ENCODE results near the gene ELOVL3.

- TF ChIP-seq CTCF (conservative IDR thresholded peaks at IDR 0.05 in 1 of 2, IDR thresholded peaks at IDR 0.05 in 1 of 2; ENCODE audit: extremely low read depth in 1 of 2, insufficient read depth in 1 of 2, low read depth in 1 of 2, low read length in 2 of 2) (no peak), EZH2 (IDR thresholded peaks at IDR 0.05; ENCODE audit: borderline replicate concordance, low read length) (no peak)
These were observed 19.8 kb downstream of the ELOVL3 start for GRCh38 chr10:102245932-102246251.
